ENCODE data around the gene ZFPM1.

The ZFPM1 gene

GRCh38 chr16:88569614-88569984, 116.5 kb downstream of the ZFPM1 start:
- no peak for DNase-seq (ENCODE audit: low spot score)
- TF ChIP-seq CTCF (IDR thresholded peaks at IDR 0.05; ENCODE audit: extremely low read depth, missing control alignments), result no peak

GRCh38 chr16:88569985-88570690, 117.1 kb downstream of the ZFPM1 start, which contains the start of gene ZC3H18:
Gene ZC3H18, plus strand, starts transcription at chr16:88570403. Its CDS starts 6,721 bp downstream, at chr16:88577124.
- DNase-seq (ENCODE audit: low spot score), result peak; percentile 100
- no peak for TF ChIP-seq CTCF (IDR thresholded peaks at IDR 0.05; ENCODE audit: extremely low read depth, missing control alignments)

- no peak for DNase-seq (ENCODE audit: low spot score)
- no peak for TF ChIP-seq CTCF (IDR thresholded peaks at IDR 0.05; ENCODE audit: extremely low read depth, missing control alignments)
These were observed 117.6 kb downstream of the ZFPM1 start for GRCh38 chr16:88570691-88571092.

- TF ChIP-seq CTCF (IDR thresholded peaks at IDR 0.05; ENCODE audit: extremely low read depth, missing control alignments), result no peak
- DNase-seq (ENCODE audit: low spot score), result no peak
These were observed 122.2 kb downstream of the ZFPM1 start for GRCh38 chr16:88575251-88575650.

- no peak for DNase-seq (ENCODE audit: low spot score)
These were observed 123.2 kb downstream of the ZFPM1 start for GRCh38 chr16:88576307-88576706.

GRCh38 chr16:88577166-88577565, 124.1 kb downstream of the ZFPM1 start:
- DNase-seq (ENCODE audit: low spot score), result no peak
- no peak for TF ChIP-seq CTCF (IDR thresholded peaks at IDR 0.05; ENCODE audit: extremely low read depth, missing control alignments)

More at GRCh38 chr16:88576307-88576706, 123.2 kb downstream of the ZFPM1 start:
- TF ChIP-seq CTCF (IDR thresholded peaks at IDR 0.05; ENCODE audit: extremely low read depth, missing control alignments), result no peak

- DNase-seq (ENCODE audit: low spot score), result no peak
- no peak for TF ChIP-seq CTCF (IDR thresholded peaks at IDR 0.05; ENCODE audit: extremely low read depth, missing control alignments)
These were observed 125.6 kb downstream of the ZFPM1 start for GRCh38 chr16:88578446-88579313.
